Measurements from ENCODE around the gene NPTN.

The NPTN gene

DNA sequence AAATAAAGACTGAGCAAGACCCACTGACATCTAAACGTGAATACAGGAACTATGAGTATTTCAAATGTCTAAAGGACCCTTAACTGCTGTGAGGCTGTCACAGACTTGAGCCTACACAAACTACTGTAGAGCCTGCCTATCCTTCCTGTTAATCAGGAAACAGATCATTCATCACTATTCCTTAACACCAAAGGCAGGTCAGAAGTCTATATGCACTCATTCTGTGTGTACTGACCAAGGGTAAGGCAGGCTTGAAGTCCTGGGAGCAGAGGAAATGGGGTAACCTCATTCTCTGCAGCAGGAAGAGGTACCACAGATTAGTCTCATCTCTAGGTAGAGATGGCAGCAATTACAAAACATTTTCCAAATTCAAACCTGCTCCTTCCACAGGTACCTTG lies 30.7 kb downstream of the NPTN start:
- Histone ChIP-seq H4K20me1 (ENCODE audit: low read depth, low read length) (peaks cover 15% of the 10 kb centered on the region; the same call in 1 of the 2 replicates), H3K27ac (ENCODE audit: low read depth, low read length) (no peak overlapping the region)

DNA sequence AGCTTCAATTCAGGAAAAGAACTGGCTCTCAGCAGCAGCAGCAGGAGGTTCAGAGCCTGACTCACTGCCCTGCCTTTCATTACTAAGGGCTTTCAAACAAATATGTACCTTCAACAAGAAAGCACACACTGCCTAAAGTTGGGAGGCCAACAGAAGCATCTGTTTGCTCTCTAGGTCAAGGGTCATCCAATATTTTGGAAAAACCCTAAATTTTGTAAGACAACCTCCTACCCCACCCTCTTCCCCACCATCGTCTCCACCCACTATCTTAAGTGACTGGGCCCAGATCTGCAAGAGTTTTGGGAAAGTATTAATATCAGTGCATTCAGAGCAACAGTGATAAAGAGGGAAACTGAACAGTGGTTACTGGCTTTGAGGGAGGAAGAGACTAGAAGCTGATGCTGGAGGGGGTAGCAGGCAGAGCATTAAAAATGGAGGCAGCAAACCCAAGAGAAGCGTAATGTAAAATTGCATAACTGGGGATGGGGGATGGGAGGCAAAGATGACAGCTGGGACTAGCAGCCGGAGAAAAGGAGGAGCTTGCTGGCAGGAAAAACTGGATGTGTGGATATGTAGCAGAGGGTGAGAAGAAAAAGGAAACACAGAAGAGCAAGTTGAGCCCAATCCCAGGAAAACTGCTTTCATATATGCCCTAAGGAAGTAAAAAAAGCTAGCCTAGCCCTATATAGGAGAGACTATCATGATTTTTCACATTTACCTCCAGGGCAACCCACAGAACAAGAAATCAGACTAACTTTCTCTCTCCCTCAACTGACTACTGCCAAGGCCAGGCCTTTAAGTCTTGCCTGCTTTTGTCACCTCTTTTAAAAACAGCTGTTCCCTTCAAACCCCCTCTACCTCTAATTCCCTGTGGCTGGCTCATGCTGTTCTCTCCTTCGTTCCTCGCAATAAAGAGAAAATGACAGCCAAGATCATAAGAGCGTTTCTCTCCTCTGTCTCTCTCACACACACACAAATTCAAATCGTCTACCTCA lies 31.4 kb downstream of the NPTN start:
- Histone ChIP-seq H3K4me3 (ENCODE audit: insufficient read depth, low read length, poor library complexity, severe bottlenecking) (no peak overlapping the region), H3K9ac (ENCODE audit: low read length) (no peak overlapping the region), H3F3A (ENCODE audit: insufficient read depth) (no peaks in the 10 kb centered on the region), H3K27ac (ENCODE audit: low read depth, low read length) (no peak overlapping the region), H3K36me3 (ENCODE audit: low read length) (no peaks in the 10 kb centered on the region), H3K27me3 (ENCODE audit: low read length) (no peaks in the 10 kb centered on the region), H3K79me2 (ENCODE audit: insufficient read depth, low read length) (peaks cover 94% of the 10 kb centered on the region), H3K9me2 (replicated peaks; ENCODE audit: insufficient read depth, low read length) (no peaks in the 10 kb centered on the region), H3K4me2 (ENCODE audit: low read depth, low read length, poor library complexity, severe bottlenecking) (no peak overlapping the region), H3K9me3 (ENCODE audit: insufficient read depth, low read length) (no peaks in the 10 kb centered on the region), H2AFZ (ENCODE audit: low read depth, low read length, severe bottlenecking) (no peak overlapping the region), H4K20me1 (ENCODE audit: low read depth, low read length) (peaks cover 15% of the 10 kb centered on the region; the same call in 1 of the 2 replicates)
- TF ChIP-seq, protein P1, sequence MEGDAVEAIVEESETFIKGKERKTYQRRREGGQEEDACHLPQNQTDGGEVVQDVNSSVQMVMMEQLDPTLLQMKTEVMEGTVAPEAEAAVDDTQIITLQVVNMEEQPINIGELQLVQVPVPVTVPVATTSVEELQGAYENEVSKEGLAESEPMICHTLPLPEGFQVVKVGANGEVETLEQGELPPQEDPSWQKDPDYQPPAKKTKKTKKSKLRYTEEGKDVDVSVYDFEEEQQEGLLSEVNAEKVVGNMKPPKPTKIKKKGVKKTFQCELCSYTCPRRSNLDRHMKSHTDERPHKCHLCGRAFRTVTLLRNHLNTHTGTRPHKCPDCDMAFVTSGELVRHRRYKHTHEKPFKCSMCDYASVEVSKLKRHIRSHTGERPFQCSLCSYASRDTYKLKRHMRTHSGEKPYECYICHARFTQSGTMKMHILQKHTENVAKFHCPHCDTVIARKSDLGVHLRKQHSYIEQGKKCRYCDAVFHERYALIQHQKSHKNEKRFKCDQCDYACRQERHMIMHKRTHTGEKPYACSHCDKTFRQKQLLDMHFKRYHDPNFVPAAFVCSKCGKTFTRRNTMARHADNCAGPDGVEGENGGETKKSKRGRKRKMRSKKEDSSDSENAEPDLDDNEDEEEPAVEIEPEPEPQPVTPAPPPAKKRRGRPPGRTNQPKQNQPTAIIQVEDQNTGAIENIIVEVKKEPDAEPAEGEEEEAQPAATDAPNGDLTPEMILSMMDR (IDR thresholded peaks at IDR 0.05; ENCODE audit: insufficient read depth, low read length, poor library complexity, severe bottlenecking) = no peak
- TF ChIP-seq EZH2phosphoT487 (conservative IDR thresholded peaks at IDR 0.05; ENCODE audit: low read length) = no peak

More for the DNA sequence above, 30.7 kb downstream of the NPTN start:
- no peak overlapping the region for H3K4me2 ChIP-seq (ENCODE audit: low read depth, low read length, poor library complexity, severe bottlenecking)
- TF ChIP-seq EZH2phosphoT487 (conservative IDR thresholded peaks at IDR 0.05; ENCODE audit: low read length) = no peak
- TF ChIP-seq, protein P1 (IDR thresholded peaks at IDR 0.05; ENCODE audit: insufficient read depth, low read length, poor library complexity, severe bottlenecking) = no peak
- no peak overlapping the region for H3K9ac ChIP-seq (ENCODE audit: low read length)
- no peaks in the 10 kb centered on the region for H3F3A ChIP-seq (ENCODE audit: insufficient read depth)
- H3K4me3 ChIP-seq (ENCODE audit: insufficient read depth, low read length, poor library complexity, severe bottlenecking) = no peak overlapping the region
- no peaks in the 10 kb centered on the region for H3K9me3 ChIP-seq (ENCODE audit: insufficient read depth, low read length)
- H3K79me2 ChIP-seq (ENCODE audit: insufficient read depth, low read length) = peaks cover 96% of the 10 kb centered on the region
- H3K36me3 ChIP-seq (ENCODE audit: low read length) = no peaks in the 10 kb centered on the region
- H3K9me2 ChIP-seq (replicated peaks; ENCODE audit: insufficient read depth, low read length) = no peaks in the 10 kb centered on the region
- H2AFZ ChIP-seq (ENCODE audit: low read depth, low read length, severe bottlenecking) = no peak overlapping the region
- H3K27me3 ChIP-seq (ENCODE audit: low read length) = no peaks in the 10 kb centered on the region

DNA sequence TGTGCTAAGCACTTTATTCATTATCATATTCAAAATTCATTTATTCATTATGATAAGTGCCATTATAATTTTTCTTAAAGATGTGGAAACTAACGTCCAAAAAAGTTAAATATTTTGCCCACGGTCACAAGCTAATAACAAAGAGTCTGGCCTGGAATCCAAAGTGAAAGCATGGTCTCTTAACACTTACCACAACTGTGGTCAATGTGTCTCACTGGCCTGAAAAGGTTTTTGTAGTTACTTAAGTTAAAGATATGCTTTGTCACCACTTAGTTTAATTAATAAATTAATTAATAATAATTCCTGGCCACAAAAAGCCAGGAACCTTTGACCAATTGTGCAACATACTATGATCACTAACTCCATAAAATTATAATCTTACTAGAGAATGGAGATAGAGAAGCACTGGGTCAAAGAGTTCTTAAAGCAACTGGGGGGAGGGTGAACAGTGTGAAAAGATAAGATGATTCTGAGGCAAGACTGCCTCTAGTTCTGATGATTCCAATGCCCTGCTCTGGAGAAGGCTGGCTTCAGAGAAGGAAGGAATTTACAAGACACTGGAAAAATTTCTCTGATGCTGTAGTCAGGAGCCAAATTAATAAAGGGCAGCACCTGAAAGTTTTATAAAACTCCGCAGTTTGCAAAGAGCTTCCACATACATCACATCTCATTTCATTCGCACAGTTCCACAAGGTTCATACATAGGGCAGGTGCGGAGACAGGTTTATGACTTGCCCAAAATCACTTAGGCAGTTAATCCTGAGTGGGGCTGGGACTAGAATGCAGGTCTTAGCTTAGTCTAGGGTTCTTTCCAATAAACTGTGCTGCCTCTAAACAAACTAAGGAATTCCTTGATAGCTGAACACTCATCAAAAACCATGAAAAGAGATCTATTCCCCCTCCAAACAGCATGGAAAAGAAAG lies 32.5 kb downstream of the NPTN start:
- H3K4me2 ChIP-seq (ENCODE audit: low read depth, low read length, poor library complexity, severe bottlenecking) = no peak overlapping the region
- H3K9me2 ChIP-seq (replicated peaks; ENCODE audit: insufficient read depth, low read length) = no peaks in the 10 kb centered on the region
- H3K4me3 ChIP-seq (ENCODE audit: insufficient read depth, low read length, poor library complexity, severe bottlenecking) = no peak overlapping the region
- TF ChIP-seq EZH2phosphoT487 (conservative IDR thresholded peaks at IDR 0.05; ENCODE audit: low read length) = no peak
- TF ChIP-seq, protein P1 (IDR thresholded peaks at IDR 0.05; ENCODE audit: insufficient read depth, low read length, poor library complexity, severe bottlenecking) = no peak
- peaks cover 15% of the 10 kb centered on the region; the same call in 1 of the 2 replicates for H4K20me1 ChIP-seq (ENCODE audit: low read depth, low read length)
- no peaks in the 10 kb centered on the region for H3K9me3 ChIP-seq (ENCODE audit: insufficient read depth, low read length)
- H3F3A ChIP-seq (ENCODE audit: insufficient read depth) = no peaks in the 10 kb centered on the region
- no peaks in the 10 kb centered on the region for H3K27me3 ChIP-seq (ENCODE audit: low read length)
- H3K27ac ChIP-seq (ENCODE audit: low read depth, low read length) = no peak overlapping the region
- H3K9ac ChIP-seq (ENCODE audit: low read length) = no peak overlapping the region
- no peak overlapping the region for H2AFZ ChIP-seq (ENCODE audit: low read depth, low read length, severe bottlenecking)
- peaks cover 94% of the 10 kb centered on the region for H3K79me2 ChIP-seq (ENCODE audit: insufficient read depth, low read length)
- H3K36me3 ChIP-seq (ENCODE audit: low read length) = no peaks in the 10 kb centered on the region

All from SU-DHL-6 (cell line).